HG03045 (cell line): ENCODE measurements around the gene APOC3.
A peak's percentile ranks its signal among the peaks of the same experiment; 100 is the strongest.

Experiments
- ATAC-seq: cut with Tn5 transposase; IDR thresholded peaks from one replicate; pipeline ENCODE4 v1.9.1; 2021; ENCODE audit warnings: mild to moderate bottlenecking, moderate library complexity; ENCODE audit not compliant: unreplicated experiment

Gene APOC3

DNA sequence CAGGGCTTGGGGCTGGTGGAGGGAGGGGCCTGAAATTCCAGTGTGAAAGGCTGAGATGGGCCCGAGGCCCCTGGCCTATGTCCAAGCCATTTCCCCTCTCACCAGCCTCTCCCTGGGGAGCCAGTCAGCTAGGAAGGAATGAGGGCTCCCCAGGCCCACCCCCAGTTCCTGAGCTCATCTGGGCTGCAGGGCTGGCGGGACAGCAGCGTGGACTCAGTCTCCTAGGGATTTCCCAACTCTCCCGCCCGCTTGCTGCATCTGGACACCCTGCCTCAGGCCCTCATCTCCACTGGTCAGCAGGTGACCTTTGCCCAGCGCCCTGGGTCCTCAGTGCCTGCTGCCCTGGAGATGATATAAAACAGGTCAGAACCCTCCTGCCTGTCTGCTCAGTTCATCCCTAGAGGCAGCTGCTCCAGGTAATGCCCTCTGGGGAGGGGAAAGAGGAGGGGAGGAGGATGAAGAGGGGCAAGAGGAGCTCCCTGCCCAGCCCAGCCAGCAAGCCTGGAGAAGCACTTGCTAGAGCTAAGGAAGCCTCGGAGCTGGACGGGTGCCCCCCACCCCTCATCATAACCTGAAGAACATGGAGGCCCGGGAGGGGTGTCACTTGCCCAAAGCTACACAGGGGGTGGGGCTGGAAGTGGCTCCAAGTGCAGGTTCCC lies at the start of gene APOC3:
Gene APOC3 (plus strand): TSS at position 383 of the 659 bp plus-strand sequence. CDS start 676 bp downstream, outside the sequence.
- no peak for ATAC-seq

DNA sequence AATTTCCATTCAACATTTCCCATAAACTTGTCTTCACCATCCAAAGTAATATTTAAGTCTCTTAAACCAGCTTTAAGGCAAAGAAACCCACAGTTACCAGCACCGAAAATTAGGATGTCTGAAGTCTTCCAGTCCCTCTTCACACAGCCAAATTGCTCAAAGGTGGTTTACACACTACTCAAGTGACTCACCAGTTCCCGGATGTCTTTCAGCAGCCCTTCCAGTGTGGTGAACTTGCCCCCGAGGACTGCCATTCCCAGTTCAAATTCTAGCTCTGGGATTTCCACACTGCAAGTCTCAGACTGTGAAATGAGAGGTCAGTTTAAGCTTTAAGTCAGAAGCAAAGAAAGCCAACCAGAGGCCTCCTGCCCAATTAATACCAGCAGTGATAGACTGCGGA lies 47.0 kb upstream of the APOC3 start:
- no peak for ATAC-seq

DNA sequence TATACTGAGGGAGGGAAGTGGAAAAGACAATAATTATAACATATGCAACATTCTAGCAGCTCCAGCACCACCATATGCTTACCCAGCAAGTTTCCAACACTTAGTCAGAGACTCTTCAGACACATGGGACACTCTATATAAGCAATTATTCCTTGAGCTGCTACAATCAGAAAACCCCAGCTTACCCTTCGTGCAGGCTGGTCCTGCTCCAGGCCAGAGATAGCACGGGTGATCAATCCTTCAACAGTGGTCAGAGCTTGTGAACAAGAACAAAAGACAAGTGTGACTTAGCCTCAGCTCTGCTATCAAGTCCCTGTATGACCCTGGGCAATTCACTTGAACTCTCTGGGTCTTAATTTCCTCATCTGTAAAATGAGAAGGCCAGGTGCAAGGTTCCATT lies 43.4 kb upstream of the APOC3 start:
- no peak for ATAC-seq

DNA sequence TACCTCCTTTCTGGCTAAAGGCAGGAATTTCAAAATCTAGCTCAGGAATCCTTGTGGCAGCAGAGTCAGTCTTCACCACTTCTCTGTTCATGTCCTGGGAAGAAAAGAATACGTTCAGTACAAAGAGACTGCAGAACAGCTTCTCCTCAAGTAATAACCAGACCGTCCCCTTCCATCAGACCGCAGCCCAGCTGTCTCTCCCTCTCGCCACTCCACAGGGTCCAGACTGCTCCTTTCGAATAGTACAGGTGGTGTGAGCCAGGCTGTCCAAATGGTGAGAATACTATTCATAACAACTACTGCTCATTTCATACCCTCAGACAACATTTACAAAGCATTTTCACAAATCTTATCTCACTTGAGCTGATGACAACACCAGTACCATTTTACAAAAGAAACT lies 42.7 kb upstream of the APOC3 start:
- ATAC-seq: no peak

DNA sequence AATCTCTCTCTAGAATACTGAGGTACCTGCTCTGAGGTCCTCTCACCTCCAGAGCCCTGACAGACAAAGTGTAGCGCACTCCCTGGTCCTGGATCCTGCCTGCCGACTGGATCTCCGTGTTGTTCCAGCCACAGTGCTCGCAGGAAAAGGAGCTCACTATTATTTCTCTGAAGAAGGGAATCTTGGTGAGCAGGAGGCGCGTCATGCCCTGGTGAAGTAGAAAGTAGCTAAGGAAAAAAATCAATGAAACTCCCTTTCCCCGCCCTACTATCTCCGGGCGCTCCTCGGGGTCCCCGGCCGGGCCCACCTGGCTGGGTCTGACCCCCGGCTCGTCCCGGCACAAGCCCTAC lies 42.3 kb upstream of the APOC3 start:
- no peak for ATAC-seq

DNA sequence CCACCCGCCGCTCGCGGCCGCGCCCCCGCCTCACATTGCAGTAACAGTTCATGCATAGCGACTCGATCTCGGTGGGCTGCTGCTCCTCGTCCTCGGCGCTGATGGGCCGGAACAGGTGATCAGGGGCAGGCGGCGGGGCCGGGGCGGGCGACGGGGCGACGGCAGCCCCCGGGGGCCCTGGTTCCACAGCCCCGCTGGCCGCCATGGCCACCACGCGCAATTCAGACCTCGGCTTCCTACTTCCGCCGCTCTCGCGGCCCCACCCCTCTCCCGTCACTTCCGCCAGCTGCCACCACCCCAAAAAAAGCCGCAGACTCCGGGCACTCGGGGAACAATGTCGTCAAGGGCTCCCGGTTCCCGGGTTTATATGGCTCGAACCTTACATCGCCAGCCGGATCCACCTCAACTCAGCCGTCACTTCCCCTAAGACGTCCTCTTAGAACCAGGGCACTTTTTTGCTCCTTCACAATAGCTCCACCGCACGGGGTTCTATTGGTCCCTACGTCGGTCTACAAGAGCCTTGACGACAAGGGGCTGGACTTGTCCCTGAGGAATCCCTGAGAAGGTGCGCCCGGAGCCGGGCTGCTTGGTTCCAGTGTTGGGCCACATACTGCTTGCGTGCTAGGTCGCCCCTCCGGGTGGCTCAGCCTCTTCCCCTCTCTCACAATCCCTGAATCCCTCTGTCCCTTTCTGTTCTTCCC lies 41.8 kb upstream of the APOC3 start, which contains the start of gene ZPR1:
Gene ZPR1 (minus strand): TSS at position 238 of the 701 bp plus-strand sequence. CDS start 33 bp downstream, at position 205.
- ATAC-seq: peak; percentile 89

DNA sequence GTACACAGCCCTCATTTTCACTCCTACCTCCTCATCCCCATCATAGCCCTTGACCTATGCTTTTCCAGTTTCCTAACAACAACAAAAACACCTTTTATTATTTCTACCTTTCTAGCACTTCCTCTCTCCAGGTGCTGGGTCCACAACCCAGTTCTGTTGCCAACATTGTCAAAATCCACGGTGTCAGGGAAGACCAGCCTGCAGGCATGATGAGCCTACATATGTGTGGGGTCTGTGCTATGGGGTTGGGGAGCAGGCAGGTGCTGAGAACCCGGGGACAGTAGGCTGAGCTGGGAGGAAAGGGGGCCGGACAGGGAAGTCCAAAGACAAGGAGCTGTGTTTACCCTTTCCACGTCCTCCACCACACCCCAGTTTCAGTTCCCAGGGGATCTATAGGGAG lies 41.2 kb upstream of the APOC3 start:
- no peak for ATAC-seq

DNA sequence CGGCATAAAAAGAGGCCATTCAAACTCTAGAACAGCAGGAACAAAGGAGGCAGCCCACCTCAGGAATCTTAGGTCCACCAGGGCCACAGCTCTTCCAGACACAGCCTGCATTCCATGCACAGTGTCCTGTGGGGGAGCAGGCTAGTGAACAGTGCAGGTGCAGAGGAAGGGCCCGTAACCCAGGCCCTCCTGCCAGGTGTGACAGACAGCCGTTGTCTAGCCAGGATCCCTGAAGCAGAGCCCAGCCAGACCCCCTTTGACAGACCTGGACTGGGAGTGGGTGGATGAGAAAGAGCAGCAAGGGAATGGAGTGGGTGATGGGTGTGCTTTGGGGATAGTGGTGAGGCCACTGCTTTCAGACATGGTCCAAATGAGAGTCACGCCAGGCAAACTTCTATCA lies 40.7 kb upstream of the APOC3 start:
- ATAC-seq: no peak

DNA sequence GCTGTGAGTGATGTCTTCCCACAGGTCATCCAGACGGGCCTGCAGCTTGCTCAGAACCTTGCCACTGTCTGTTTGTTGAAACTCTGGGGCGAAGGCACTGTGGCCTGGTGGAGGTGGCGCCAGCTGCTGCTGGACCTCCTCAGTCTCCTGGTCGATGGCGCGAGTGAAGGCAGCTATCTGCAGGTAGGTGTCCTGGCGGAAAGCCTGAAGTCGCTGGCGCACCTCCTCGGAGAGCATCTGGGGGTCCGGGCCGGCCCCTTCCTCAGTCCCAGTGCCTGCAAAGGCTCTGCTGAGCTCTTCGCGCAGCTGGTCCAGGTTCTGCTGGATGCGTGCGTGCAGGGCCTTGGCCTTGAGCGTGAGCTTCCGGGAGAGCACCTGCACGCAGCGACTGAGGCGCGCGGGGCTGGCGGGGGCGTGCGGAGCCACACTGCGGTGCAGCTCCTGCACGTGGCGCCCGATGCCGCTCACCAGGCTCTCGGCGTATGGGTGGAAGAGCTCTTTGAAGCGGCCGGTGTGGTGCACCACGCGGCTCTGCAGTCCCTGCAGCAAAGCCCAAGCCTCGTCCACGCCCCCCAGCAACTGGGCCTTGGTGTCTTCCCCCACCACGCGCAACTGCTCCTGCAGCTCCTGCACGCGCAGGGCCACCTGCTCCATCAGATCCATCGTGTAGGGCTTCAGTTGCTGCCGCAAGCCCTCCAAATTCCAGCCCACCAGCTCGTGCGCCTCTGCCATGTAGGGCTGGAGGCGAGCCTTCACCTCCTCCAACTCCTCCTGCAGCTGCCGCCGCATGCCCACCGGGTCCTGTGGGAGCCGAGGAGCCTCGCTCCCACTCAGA lies 39.3 kb upstream of the APOC3 start:
- ATAC-seq: no peak

DNA sequence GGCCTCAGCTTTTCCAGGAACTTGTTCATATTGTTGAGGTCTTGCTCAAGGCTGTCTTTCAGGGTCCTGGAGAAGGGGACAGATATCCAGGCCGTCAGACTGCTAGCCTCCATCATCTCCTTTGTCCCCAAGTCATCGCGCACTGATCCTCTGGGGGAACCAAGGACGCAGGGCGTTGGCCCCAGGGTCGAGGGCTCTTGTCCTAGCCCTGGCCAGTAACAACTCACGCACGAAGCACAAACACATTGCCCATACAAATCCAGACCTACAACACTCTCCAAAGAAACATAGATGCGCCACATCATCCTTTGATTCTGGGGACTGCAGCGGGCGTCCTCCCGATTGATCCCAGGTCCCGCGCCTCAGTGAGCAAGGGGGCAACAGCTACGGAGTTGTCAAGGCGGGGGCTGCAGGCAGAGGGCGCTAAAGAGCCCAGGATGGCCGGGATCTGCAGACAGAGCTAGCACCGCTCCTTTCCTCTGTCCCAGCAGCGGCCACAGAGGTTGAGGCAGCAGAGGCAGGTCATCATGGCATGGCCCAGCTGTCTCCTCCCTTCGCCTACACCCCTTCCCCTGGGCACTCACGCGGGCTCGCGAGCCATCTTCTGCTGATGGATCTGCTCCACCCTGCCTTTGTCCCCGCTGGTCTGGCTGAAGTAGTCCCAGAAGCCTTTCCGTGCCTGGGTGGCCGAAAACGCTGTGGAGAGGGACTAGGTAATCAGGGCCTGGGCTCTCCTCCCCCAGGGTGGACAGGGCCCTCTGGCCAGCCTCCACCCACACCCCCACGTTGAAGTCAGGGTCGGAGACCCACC lies 38.5 kb upstream of the APOC3 start:
- ATAC-seq: no peak

DNA sequence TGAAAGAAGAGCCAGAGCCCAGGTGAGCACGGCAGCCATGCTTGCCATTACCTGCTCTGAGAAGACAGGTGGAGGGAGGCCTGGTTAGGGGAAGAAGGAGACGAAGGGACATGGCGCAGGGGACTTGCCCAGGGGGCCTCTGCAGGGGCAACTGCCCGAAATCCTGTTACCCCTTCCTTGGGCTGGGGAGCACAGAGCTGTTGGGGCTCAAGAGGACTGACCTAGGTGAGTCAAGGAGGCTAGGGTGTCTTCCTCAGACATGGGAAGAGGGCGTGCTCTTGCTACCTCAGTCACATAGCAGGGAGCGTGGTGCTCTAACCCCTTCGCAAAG lies 37.9 kb upstream of the APOC3 start, which contains the start of gene APOA5:
Gene APOA5 (minus strand): TSS at position 67 of the 331 bp plus-strand sequence. CDS start 19 bp downstream, at position 48.
- ATAC-seq: no peak

DNA sequence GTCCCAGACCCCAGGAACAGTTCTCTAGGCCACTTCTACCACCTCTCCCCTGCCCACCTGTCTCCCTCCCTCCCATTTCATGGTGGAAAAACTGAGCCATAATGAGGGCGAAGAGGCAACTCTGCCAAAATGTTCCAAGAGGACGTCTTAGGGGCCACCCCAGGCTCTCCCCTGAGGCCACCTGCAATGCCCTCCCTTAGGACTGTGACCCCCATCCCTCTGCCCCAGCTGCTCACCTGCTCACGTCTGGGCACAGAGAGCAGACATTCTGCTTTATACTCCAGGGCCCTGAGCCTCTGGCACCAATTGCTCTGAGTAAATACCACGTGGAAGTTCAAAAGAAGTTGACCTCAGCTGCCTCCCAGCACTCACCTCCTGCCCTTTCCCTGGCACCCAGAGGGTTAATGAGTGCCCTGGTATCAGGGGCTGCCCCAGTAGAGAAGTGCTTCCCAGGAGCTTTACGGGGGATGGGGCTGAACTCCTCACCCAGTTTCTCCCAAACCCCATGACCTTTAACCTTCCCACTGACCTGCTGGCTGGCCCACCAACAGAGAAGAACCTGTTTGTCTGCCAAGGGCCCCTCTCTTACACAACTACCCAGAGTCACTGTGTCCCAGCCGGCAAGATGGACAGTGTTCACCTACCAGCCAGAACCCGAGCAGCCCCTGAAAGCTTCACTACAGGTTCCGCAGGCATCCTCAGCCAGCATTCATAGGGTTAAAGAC lies 37.4 kb upstream of the APOC3 start:
- no peak for ATAC-seq

DNA sequence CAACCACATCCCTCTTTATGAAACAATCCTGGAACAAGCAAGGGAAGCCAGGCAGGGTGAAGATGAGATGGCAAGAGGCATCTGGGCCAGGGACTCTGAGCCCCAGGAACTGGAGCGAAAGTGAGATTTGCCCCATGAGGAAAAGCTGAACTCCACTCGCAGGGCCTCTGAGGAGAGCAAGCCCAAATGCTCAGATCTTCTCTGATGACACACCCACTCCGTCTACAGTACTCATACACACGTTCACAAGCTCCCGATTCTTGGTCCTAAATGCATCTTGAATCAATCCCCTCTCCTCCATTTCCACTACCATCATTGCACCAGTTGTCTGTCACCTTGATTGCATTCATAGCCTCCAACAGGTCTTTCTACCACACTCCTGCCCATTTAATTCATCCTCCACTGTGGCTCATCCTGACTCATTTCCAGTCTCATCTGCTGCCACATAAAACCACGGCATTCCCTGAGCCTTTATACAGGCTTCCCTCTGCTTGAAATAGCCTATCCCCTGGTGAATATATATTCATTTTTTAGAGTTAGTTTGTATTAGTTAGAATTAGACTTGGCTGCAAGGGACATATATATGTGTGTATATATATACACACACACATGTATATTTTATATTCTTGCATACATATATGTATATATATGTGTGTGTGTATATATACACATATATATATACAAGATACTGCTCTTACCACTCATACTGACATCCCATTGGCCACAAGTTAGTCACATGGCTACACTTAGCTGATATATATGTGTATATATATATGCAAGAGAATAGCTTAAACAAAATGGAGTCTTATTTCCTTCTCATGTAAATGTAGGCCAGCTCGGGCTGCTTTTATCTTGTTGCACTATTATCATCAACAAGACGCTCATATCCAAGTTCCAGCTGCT lies 36.6 kb upstream of the APOC3 start:
- no peak for ATAC-seq

DNA sequence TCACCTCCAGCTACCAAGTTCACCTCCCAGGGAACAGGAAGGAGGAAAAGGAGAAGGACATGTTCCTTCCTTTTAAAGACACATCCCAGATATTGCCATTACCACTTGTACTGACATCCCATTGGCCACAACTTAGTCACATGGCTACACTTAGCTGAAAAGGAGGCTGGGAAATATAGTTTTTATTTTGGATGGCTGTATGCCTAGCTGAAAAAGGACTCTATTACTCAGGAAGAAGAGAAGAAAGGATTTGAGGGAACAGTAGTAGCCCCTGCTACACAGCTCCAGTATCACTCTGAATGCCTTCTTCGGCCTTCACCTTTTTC lies 36.0 kb upstream of the APOC3 start:
- no peak for ATAC-seq

DNA sequence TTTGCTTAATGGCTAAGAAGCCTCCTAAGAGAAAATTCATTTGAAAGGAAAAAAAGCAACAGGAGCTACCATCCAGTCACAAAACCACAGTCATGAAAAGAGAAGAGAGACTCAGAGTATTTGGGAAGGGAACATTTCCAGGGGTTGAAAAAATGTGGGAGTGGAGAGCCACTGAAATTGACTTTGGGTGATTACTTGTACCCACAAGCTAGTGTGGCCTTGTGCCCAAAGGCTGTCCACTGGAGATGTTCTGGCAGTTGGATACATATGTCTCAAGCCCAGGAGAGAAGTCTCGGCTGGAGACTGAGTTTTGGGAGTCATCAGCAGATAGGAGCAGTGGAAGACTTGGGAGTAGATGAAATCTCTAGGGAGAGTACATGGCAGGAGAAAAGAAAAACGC lies 34.9 kb upstream of the APOC3 start:
- no peak for ATAC-seq

DNA sequence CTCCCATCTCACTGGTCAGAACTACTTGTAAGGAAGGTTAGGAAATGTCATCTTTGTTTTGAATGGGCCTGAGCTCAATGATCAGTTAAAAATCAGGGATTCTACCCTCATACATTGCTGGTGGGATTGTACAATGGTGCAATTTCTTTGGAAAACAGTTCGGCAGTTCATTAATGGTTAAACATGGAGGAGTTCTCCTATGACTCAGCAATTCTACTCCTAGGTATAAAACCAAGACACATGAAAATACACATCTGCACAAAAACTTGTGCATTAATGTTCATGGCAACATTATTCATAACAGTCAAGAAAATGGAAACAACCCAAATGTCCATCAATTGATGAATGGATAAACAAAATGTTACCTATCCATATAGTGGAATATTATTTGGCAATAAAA lies 33.2 kb upstream of the APOC3 start:
- ATAC-seq: no peak

DNA sequence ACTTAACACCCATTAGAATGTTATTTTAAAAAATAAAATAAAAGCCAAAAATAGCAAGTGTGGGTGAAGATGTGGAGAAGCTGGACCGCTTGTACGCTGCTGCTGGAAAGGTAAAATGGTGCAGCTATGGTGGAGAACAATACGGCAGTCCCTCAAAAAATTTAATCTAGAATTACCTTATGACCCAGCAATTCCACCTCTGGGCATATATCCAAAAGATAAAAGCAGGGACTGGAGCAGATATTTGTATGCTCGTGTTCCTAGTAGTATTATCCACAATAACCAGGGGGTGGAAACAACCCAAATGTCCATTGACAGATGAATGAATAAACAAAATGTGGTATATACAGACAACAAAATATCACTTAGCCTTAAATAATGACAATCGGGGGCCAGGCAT lies 31.9 kb upstream of the APOC3 start:
- no peak for ATAC-seq

DNA sequence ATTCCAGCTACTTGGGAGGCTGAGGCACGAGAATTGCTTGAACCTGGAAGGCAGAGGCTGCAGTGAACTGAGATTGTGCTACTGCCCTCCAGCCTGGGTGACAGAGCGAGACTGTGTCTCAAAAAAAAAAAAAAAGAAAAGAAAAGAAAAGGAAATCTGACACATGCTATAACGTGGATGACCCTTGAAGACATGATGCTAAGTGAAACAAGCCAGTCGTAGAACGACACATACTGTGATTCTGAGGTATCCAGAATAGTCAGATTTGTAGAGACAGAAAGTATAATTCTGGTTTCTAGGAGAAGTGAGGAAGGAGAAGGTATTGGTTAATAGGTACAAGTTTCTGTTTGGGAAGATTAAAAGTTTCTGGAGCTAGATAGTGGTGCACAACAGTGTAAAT lies 31.3 kb upstream of the APOC3 start:
- no peak for ATAC-seq

DNA sequence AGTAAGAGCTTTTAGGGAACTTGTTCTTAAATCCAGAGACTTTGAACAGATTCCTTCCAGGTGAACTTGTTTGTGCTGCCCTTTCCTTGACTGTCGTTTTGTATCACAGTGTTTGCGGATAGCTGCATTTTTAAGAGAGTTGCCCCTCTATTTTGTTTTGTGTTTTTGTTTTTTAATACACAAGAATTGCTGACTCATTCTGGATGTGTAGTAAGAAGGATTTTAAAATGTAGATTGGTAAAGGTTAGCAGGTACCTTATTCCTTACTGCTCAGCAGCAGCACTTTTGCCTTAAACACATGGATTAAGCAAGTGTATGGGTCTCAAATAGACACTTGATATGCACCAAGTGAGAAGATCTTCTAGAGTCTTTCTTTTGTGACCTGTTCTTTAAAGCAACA lies 29.1 kb upstream of the APOC3 start:
- no peak for ATAC-seq
